Adipose tissue (tissue), 3 donors: Measurements from ENCODE around the gene LRFN2. TPM values are rescaled to one million over a fixed set of nuclear protein-coding genes. Genes with fewer than 3 reads are reported as not detected.

Source experiments
- H3K27ac ChIP-seq: one replicate; pipeline ENCODE4 v1.5.1; 2013; ENCODE audit warnings: low read depth, low read length
- WGBS, 3 donors: extraction: QIAGEN DNeasy Blood & Tissue Kit; methylation state at CpG; one replicate each; pipeline ENCODE4 v1.1.7; 2013; 5-methylcytosine and 5-hydroxymethylcytosine counted together
- polyA plus RNA-seq, 3 donors: library from polyadenylated mRNA; stranded (reverse); fragments of 200-250 nt; gene quantifications; one replicate each; pipeline ENCODE4 v1.2.3, GENCODE V29; 2013
- donor health status: healthy with polysubstance abuse.
- donor health status: Bipolar disorder and iron deficiency.
- donor health status: healthy.

Gene LRFN2
- polyA plus RNA-seq, 3 donors, result 0.22 TPM; not detected in 2

- H3K27ac ChIP-seq, result no peak overlapping the region
- 75 to 87% (median 84%) methylated on average over 6 of the region's 6 CpGs for WGBS, 3 donors
Measured at GRCh38 chr6:40353197-40353966, 233.8 kb downstream of the LRFN2 start.

GRCh38 chr6:40352527-40353170 is 234.5 kb downstream of the LRFN2 start:
- no peak overlapping the region for H3K27ac ChIP-seq
- 73 to 81% (median 77%) methylated on average over 6 of the region's 6 CpGs for WGBS, 3 donors

- WGBS, 3 donors, result 65 to 87% (median 74%) methylated on average over 1 of the region's 1 CpG
- no peak overlapping the region for H3K27ac ChIP-seq
Measured at GRCh38 chr6:40352006-40352405, 235.2 kb downstream of the LRFN2 start.

GRCh38 chr6:40350747-40351217 is 236.4 kb downstream of the LRFN2 start:
- WGBS, 3 donors, result 93 to 95% (median 94%) methylated on average over 3 of the region's 3 CpGs
- H3K27ac ChIP-seq, result no peak overlapping the region

- WGBS, 3 donors, result 60 to 77% (median 63%) methylated on average over 11 of the region's 11 CpGs
- H3K27ac ChIP-seq, result no peak overlapping the region
Measured at GRCh38 chr6:40349901-40350746, 237.0 kb downstream of the LRFN2 start.

- WGBS, 3 donors, result 46 to 71% (median 52%) methylated on average over 11 of the region's 11 CpGs
- no peak overlapping the region for H3K27ac ChIP-seq
Measured at GRCh38 chr6:40349123-40349900, 237.9 kb downstream of the LRFN2 start.

- no peak overlapping the region for H3K27ac ChIP-seq
- WGBS, 3 donors, result 83 to 91% (median 88%) methylated on average over 4 of the region's 4 CpGs
Measured at GRCh38 chr6:40348591-40348990, 238.6 kb downstream of the LRFN2 start.

- H3K27ac ChIP-seq, result no peak overlapping the region
- 27 to 43% (median 36%) methylated on average over 3 to 5 of the region's 5 CpGs for WGBS, 3 donors
Measured at GRCh38 chr6:40347571-40348011, 239.6 kb downstream of the LRFN2 start.

GRCh38 chr6:40346246-40346645 is 240.9 kb downstream of the LRFN2 start:
- 72 to 93% (median 91%) methylated on average over 6 of the region's 6 CpGs for WGBS, 3 donors
- no peak overlapping the region for H3K27ac ChIP-seq

- no peak overlapping the region for H3K27ac ChIP-seq
- 87 to 94% (median 88%) methylated on average over 6 of the region's 6 CpGs for WGBS, 3 donors
Measured at GRCh38 chr6:40344566-40345167, 242.5 kb downstream of the LRFN2 start.

- WGBS, 3 donors, result 82 to 90% (median 87%) methylated on average over 7 of the region's 7 CpGs
- no peak overlapping the region for H3K27ac ChIP-seq
Measured at GRCh38 chr6:40343877-40344565, 243.1 kb downstream of the LRFN2 start.

- 75 to 90% (median 78%) methylated on average over 2 of the region's 2 CpGs for WGBS, 3 donors
Measured at GRCh38 chr6:40343318-40343876, 243.8 kb downstream of the LRFN2 start.

GRCh38 chr6:40342723-40343122 is 244.4 kb downstream of the LRFN2 start:
- WGBS, 3 donors, result 56 to 70% (median 68%) methylated on average over 6 of the region's 6 CpGs
- H3K27ac ChIP-seq, result no peak overlapping the region

More at GRCh38 chr6:40343318-40343876, 243.8 kb downstream of the LRFN2 start:
- H3K27ac ChIP-seq, result no peak overlapping the region

GRCh38 chr6:40341726-40342125 is 245.4 kb downstream of the LRFN2 start:
- WGBS, 3 donors, result 60 to 91% (median 69%) methylated on average over 1 of the region's 1 CpG
- H3K27ac ChIP-seq, result no peak overlapping the region
